HepG2 (cell line): ENCODE results near the gene OR5H1.

Experiments used
- CTCF ChIP-seq: sonication (generic); formaldehyde crosslinking; IDR thresholded peaks from 2 replicates; pipeline ENCODE4 v1.5.0; 2020; ENCODE audit warnings: mild to moderate bottlenecking, missing genetic modification reagents, moderate library complexity
- EED ChIP-seq: sonication (generic); formaldehyde crosslinking; IDR thresholded peaks from 2 replicates; pipeline ENCODE4 v1.5.0; 2020; ENCODE audit warnings: mild to moderate bottlenecking, missing genetic modification reagents
- ETV6 ChIP-seq: sonication (generic); formaldehyde crosslinking; conservative IDR thresholded peaks from 2 replicates; pipeline ENCODE4 v1.4.0; 2020; ENCODE audit warnings: missing genetic modification reagents
- HBP1 ChIP-seq: IDR thresholded peaks from 2 replicates; pipeline ENCODE4 v1.6.1; 2016; ENCODE audit warnings: low read depth, control low read depth
- KLF6 ChIP-seq: IDR thresholded peaks from 2 replicates; pipeline ENCODE4 v1.8.0; 2016; ENCODE audit warnings: missing biosample characterization, missing genetic modification reagents
- POLR2A ChIP-seq, 2 experiments: IDR thresholded peaks; 2 replicates each; pipeline ENCODE4 v1.6.1; 2011; ENCODE audit warnings: low read depth in 2 of 2, low read length in 2 of 2, mild to moderate bottlenecking in 1 of 2, moderate library complexity in 1 of 2; ENCODE audit not compliant: insufficient read depth in 1 of 2
- POLR2AphosphoS2 ChIP-seq: IDR thresholded peaks from 2 replicates; pipeline ENCODE4 v1.6.1; 2011; ENCODE audit warnings: low read depth, low read length, improper control_type of control experiment
- SRSF9 ChIP-seq: fragments of 200-400 bp; formaldehyde crosslinking; IDR thresholded peaks from 2 replicates; pipeline ENCODE4 v1.6.1; 2018; ENCODE audit warnings: borderline replicate concordance, mild to moderate bottlenecking, low read depth, low read length; ENCODE audit not compliant: insufficient read depth, poor library complexity, severe bottlenecking
- ZBTB8A ChIP-seq: sonication (generic); formaldehyde crosslinking; IDR thresholded peaks from 2 replicates; pipeline ENCODE4 v1.4.0; 2020; ENCODE audit warnings: mild to moderate bottlenecking, low read depth, missing genetic modification reagents, borderline replicate concordance
- ZNF512 ChIP-seq: sonication (generic); formaldehyde crosslinking; IDR thresholded peaks from 2 replicates; pipeline ENCODE4 v1.4.0; 2020; ENCODE audit warnings: mild to moderate bottlenecking, missing genetic modification reagents
- ZNF720 ChIP-seq: sonication (generic); formaldehyde crosslinking; IDR thresholded peaks from 2 replicates; pipeline ENCODE4 v1.4.0; 2020; ENCODE audit warnings: missing genetic modification reagents

- TF ChIP-seq CTCF (CRISPR knock-in tag), result no peak
- TF ChIP-seq SRSF9, result no peak
- TF ChIP-seq ZNF512 (CRISPR knock-in tag), result no peak
- no peak for TF ChIP-seq POLR2A (IDR thresholded peaks at IDR 0.05; ENCODE audit: insufficient read depth in 1 of 2, low read depth in 2 of 2, low read length in 2 of 2)
- TF ChIP-seq POLR2AphosphoS2, result no peak
- no peak for TF ChIP-seq ZNF720 (CRISPR knock-in tag)
- no peak for TF ChIP-seq ZBTB8A (CRISPR knock-in tag)
- TF ChIP-seq HBP1, result no peak
- no peak for TF ChIP-seq KLF6 (CRISPR knock-in tag)
- no peak for TF ChIP-seq ETV6 (CRISPR knock-in tag)
- TF ChIP-seq EED (CRISPR knock-in tag), result no peak
These were observed 16.3 kb upstream of the OR5H1 start for GRCh38 chr3:98114264-98114663.
